GM18520 (cell line): ENCODE measurements around the gene MMP24.

Experiments used
- ATAC-seq: cut with Tn5 transposase; IDR thresholded peaks from one replicate; pipeline ENCODE4 v1.9.1; 2021; ENCODE audit not compliant: unreplicated experiment

The MMP24 gene

GRCh38 chr20:35291654-35292503 is 65.4 kb downstream of the MMP24 start, which contains the start of gene FAM83C:
FAM83C (minus strand) TSS chr20:35292425; CDS start chr20:35292304, 121 bp downstream.
- no peak for ATAC-seq

GRCh38 chr20:35292504-35293285 is 66.2 kb downstream of the MMP24 start:
- ATAC-seq: no peak

DNA sequence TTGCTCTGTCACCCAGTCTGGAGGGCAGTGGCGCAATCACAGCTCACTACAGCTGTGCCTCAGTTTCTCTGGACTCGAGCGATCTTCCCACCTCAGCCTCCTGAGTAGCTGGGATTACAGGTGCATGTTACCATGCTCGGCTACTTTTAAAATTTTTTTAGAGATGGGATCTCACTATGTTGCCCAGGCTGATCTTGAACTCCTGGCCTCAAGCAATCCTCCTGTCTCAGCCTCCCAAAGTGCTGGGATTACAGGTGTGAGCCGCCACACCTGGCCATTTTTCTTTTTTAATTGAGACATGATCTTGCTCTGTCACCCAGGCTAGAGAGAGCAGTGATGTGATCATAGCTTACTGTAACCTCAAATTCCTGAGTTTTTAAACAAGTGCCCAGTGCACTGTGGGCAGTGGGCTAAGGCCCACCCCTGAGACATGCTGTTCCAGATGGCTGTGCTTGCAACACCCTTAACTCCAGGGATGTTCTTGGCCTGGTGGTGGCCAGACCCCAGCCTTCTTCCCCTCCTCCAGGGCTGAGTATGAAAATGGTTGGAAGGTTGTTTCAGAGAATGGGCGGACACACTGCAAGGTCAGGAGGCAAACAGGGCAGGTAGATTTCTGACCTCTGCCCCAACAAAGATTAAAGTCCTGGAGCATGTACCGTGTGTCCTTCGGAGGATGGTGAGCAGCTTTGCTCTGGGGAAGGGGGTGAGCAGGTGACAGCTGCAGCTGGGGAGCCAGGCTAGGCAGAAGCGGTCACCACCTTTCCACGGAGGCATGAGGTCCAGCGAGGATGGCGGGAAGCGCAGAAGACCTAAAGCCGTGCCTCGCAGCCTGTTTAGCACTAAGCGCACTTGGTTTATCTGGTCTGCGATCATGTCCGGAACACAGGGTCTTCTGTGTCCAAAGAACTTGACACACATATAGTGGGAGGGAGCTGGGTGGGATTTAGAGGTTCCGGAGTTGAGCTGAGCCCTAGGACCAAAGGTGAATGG is 67.1 kb downstream of the MMP24 start:
- no peak for ATAC-seq

GRCh38 chr20:35294293-35294685 is 67.8 kb downstream of the MMP24 start:
- no peak for ATAC-seq

DNA sequence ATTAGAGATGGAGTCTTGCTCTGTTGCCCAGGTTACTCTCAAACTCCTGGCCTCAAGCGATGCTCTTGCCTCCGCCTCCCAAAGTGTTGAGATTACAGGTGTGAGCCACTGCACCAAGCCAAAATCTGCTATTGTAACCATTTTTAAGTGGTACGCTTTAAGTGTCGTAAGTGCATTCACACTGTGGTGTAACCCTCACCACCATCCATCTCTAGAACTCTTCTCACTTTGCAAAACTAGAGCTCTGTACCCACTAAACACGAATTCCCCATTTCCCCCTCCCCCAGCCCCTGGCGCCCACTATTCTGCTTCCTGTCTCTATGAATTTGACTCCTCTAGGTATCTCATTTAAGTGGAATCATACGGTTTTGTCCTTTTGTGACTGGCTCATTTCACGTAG is 68.6 kb downstream of the MMP24 start:
- ATAC-seq: no peak

- ATAC-seq: no peak
Observed at GRCh38 chr20:35295674-35296073, 69.2 kb downstream of the MMP24 start.

- ATAC-seq: no peak
Observed at GRCh38 chr20:35296101-35296554, 69.6 kb downstream of the MMP24 start.

- no peak for ATAC-seq
Observed at GRCh38 chr20:35297155-35297554, 70.7 kb downstream of the MMP24 start.

DNA sequence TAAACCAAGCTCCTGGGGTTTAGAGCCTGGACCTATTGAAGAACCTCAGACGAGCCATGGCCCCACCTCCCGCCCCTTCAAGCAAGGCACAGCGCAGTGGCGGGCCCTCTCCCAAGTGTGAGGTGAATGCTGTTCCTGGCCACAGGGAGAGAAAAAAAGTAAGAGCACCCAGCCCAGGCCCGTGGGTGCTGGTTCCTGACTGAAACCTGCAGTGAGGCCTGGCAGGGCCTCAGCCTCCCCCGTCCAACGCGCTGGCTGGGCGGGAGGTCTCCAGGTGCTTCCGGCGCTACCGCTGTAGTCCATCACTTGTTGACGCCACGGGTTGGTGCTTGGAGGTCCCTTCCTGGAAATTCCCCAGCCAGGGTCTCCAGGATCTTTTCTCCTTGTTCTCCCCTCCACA is 71.2 kb downstream of the MMP24 start:
- no peak for ATAC-seq

DNA sequence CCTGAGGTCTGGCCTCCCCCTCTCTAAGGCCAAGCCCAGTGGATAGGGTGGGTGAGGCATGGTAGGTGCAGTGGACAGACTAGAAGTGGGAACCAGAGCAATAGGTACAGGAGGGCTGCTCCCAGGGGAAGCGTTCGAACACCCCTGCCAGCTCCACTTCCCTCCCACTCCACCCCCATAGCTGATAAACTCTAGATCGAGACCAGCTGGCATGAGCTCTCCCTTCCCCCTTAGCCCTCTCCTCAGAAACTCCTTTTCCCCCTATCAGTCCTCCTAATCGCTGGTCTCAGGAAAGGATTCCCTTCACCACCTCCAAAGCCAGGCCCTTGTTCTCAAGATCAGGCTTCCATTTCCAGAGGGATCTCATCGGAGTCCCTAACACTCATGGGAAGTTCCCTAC is 71.8 kb downstream of the MMP24 start:
- no peak for ATAC-seq

DNA sequence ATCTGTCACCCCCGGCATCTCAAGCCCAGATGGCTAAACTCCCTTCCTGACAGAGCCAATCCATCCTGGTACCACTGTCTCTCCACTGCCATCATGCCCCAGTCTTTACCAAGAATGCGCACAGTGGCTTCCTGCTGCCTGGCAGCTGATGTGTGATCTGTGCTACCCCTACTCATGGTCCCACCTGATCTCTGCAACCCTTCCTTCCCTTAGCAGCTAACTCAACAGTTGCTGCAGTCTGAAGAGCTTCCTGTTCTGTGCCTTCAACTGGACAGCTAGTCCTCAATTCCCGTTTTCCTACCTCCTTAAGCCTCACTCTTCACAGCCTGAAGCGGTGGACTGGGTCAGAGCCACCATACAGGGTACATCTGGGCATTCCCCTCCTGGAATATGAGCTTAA is 73.3 kb downstream of the MMP24 start:
- no peak for ATAC-seq

- no peak for ATAC-seq
Observed at GRCh38 chr20:35300469-35301262, 74.2 kb downstream of the MMP24 start.

- no peak for ATAC-seq
Observed at GRCh38 chr20:35301426-35301825, 74.9 kb downstream of the MMP24 start.

- ATAC-seq: no peak
Observed at GRCh38 chr20:35302421-35303335, 76.2 kb downstream of the MMP24 start.

DNA sequence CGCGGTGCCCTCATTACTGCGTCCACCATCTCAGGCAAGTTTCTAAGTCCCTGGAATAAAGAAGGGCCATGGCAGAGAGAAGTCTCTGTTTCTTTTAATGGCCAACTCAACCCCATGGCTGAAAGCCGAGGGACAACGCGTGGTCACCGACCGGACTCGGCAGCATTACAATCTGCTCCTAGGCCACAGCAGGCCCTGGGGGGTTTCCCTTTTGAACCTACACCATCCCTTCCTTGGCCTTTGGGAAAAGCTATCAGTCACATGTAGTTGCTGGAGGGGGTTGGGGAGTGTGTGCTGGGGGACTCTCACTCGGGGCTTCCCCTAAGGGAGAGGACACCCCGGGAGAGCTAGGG is 76.9 kb downstream of the MMP24 start:
- no peak for ATAC-seq

DNA sequence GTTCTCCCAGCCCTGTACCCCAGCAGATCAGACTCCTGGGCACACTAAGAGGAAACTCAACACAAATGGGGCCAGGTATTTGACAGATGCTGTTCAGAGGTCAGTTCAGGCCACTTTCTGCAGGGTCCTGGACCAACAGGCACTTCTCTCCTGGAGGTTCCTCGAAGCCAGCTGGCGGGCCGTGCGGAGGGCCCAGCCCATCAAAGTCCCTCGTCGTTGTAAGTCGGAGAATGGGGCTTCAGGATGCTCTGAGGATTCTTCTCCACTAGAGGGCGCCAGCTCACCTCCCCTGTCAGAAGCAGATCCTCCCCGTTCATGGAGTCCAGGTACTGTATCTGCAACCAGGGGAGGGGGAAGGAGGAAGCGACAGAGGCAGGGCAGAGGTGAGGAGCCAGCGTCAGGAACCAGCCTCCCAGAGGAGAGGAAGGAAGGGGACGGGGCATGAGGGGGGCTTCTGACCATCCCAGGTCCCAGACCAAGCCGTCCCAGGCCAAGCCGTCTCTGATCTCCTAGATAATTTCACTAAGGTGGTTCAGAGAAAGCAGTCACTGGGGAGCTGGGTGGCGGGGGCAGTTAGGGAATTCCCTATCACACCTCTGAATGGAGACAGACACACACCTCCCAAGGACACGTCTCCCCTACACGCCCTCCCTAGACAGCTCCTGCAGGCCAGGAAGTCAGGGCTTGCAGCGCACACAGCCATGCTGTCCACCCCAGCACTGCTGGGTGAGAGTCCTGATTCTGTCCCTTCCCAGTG is 77.4 kb downstream of the MMP24 start:
- ATAC-seq: no peak

GRCh38 chr20:35304956-35305355 is 78.5 kb downstream of the MMP24 start:
- no peak for ATAC-seq
